GM18499 (cell line): ENCODE data around the gene RC3H1.
"Not testable (repeated sequence)": the region's sequence is repeated elsewhere in the genome, so short reads cannot be mapped to it uniquely, and the experiment has no call there.

Source experiments
- ATAC-seq: cut with Tn5 transposase; IDR thresholded peaks from one replicate; pipeline ENCODE4 v1.9.1; 2021; ENCODE audit warnings: moderate number of reproducible peaks; ENCODE audit not compliant: insufficient read depth, unreplicated experiment

The RC3H1 gene

GRCh38 chr1:174023440-174023839, 1.3 kb upstream of the RC3H1 start:
- no peak for ATAC-seq

- ATAC-seq = no peak
Measured at GRCh38 chr1:174022976-174023277, 770 bp upstream of the RC3H1 start.

- peak; percentile 13 for ATAC-seq
Measured at GRCh38 chr1:174021591-174022079, 522 bp downstream of the RC3H1 start.

- no peak for ATAC-seq
Measured at GRCh38 chr1:174018565-174018964, 3.6 kb downstream of the RC3H1 start.

- no peak for ATAC-seq
Measured at GRCh38 chr1:174017231-174017970, 4.8 kb downstream of the RC3H1 start.

GRCh38 chr1:174013864-174014418, 8.2 kb downstream of the RC3H1 start:
- ATAC-seq = no peak

GRCh38 chr1:174008979-174009378, 13.2 kb downstream of the RC3H1 start:
- no peak for ATAC-seq

GRCh38 chr1:174008269-174008668, 13.9 kb downstream of the RC3H1 start:
- no peak for ATAC-seq

- ATAC-seq = no peak
Measured at GRCh38 chr1:174007851-174008250, 14.3 kb downstream of the RC3H1 start.

GRCh38 chr1:174005032-174005431, 17.1 kb downstream of the RC3H1 start:
- ATAC-seq = peak; percentile 93

GRCh38 chr1:174003867-174004266, 18.3 kb downstream of the RC3H1 start:
- ATAC-seq = no peak

GRCh38 chr1:174001573-174001972, 20.6 kb downstream of the RC3H1 start:
- ATAC-seq = no peak

- ATAC-seq = no peak
Measured at GRCh38 chr1:174000371-174000770, 21.8 kb downstream of the RC3H1 start.

- no peak for ATAC-seq
Measured at GRCh38 chr1:173997791-173998190, 24.4 kb downstream of the RC3H1 start.

GRCh38 chr1:173996995-173997394, 25.2 kb downstream of the RC3H1 start:
- no peak for ATAC-seq

GRCh38 chr1:173995475-173995874, 26.7 kb downstream of the RC3H1 start:
- no peak for ATAC-seq

- not testable (repeated sequence) for ATAC-seq
Measured at GRCh38 chr1:173993948-173994347, 28.2 kb downstream of the RC3H1 start.

GRCh38 chr1:173988068-173988467, 34.1 kb downstream of the RC3H1 start:
- no peak for ATAC-seq

- ATAC-seq = no peak
Measured at GRCh38 chr1:173986951-173987350, 35.2 kb downstream of the RC3H1 start.

- ATAC-seq = no peak
Measured at GRCh38 chr1:173970252-173970651, 51.9 kb downstream of the RC3H1 start.

GRCh38 chr1:173965896-173966295, 56.3 kb downstream of the RC3H1 start:
- ATAC-seq = not testable (repeated sequence)

GRCh38 chr1:173963477-173963876, 58.7 kb downstream of the RC3H1 start:
- ATAC-seq = no peak
